GM21528 (cell line): ENCODE data around the gene CRYBB1.

Experiments used
- ATAC-seq: cut with Tn5 transposase; IDR thresholded peaks from one replicate; pipeline ENCODE4 v1.9.1; 2021; ENCODE audit warnings: mild to moderate bottlenecking, moderate library complexity; ENCODE audit not compliant: unreplicated experiment, low FRiP score

Gene CRYBB1

GRCh38 chr22:26581633-26582168 lies 36.1 kb downstream of the CRYBB1 start:
- ATAC-seq, result no peak

- ATAC-seq, result no peak
Measured at GRCh38 chr22:26581026-26581425, 36.8 kb downstream of the CRYBB1 start.

GRCh38 chr22:26580240-26580962 lies 37.4 kb downstream of the CRYBB1 start:
- ATAC-seq, result no peak

- ATAC-seq, result peak; percentile 79
Measured at GRCh38 chr22:26579331-26579886, 38.4 kb downstream of the CRYBB1 start.

GRCh38 chr22:26577081-26577480 lies 40.7 kb downstream of the CRYBB1 start:
- ATAC-seq, result no peak

GRCh38 chr22:26576026-26576680 lies 41.7 kb downstream of the CRYBB1 start:
- no peak for ATAC-seq

GRCh38 chr22:26574001-26574723 lies 43.7 kb downstream of the CRYBB1 start:
- no peak for ATAC-seq

DNA sequence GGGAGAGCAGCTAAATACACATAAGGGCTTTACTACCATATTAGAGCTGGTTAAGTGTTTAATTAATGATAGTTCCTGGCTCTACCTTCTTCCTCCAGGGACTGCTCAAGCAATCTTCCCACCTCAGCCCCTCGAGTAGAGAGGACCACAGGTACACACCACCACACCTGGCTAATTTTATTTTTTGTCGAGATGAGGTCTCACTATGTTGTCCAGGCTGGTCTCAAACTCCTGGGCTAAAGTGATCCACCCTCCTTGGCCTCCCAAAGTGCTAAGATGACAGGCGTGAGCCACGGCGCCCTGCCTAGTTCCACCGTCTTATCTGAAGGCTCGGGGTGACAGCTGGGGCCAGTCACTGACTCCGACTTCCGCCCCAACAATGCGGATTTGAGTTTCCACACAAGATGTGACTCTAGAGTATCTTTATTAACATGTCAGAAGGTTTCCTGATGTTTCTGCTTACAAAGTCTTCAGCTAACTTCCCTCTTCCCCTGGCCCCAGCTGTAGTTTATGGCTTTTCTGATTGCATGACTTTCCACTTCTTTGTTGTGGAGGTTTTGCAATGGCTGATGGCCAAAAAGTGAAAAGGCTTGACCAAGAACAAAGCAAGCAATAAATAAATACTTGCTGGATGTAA lies 44.7 kb downstream of the CRYBB1 start:
- no peak for ATAC-seq

DNA sequence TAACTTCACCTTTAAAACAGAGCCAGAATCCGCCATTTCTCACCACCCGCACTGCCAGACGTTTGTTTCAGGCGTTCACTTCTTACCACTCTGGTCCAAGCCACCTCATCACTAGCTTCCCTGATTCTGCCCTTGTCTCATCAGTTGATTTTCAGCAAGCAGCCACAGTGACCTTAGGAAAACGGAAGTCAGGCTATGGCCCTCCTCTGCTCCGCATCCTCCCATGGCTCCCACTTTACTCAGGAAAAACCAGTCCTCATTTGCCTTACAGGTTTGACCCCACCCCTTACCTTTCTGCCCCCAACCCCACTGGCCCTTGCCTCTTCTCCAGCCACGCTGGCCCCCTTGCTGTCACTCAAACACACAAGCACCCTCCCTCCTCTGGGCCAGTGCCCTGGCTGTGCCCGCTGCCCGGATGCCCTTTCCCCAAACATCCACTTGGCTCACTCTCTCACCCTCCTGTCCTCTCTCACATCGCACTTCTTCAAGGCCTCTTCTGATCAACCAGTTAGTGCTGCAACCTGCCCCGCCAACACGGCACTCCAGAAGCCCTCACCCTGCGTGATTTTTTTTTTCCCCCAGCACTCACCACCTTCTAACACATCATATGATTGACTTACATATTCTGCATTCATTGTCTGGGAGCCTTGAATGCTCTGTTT lies 46.8 kb downstream of the CRYBB1 start:
- ATAC-seq, result no peak

DNA sequence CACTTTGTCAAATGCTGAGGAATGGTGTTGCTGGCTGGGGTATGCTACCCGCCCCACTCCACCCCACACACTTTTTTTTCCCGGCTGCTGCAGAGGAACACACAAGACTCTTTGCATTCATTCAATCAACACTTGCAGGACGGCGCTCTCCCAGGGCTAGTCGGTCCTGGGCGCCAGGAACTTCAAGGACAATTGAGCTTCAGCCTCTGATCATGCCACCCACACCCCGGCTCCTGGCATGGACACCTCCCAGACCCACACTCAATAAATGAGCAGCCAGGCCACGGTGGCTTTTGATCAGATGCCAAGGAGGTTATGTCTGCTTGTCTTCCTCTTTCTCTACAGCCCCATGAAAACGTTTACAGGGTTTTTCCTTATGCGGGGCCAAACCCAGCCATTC lies 47.7 kb downstream of the CRYBB1 start:
- ATAC-seq, result no peak

GRCh38 chr22:26568207-26568706 lies 49.6 kb downstream of the CRYBB1 start:
- ATAC-seq, result no peak

DNA sequence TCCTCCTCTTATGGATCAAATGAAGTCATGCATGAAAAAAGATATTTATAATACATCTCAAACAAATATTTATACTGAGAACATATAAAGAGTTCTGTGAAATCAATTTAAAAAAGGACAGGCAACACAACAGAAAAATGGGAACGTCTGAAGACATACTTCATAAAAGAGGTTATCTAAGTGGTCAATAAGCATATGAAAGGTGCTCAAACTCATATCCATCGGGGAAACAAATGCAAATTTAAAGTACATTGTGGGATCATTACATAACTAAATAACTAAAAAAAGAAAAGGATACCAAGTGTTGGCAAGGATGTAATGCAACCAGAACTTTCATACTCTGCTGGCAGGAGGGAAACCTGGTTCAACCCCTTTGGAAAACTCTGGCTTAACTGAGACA lies 50.2 kb downstream of the CRYBB1 start:
- ATAC-seq, result no peak

- no peak for ATAC-seq
Measured at GRCh38 chr22:26566994-26567393, 50.8 kb downstream of the CRYBB1 start.

DNA sequence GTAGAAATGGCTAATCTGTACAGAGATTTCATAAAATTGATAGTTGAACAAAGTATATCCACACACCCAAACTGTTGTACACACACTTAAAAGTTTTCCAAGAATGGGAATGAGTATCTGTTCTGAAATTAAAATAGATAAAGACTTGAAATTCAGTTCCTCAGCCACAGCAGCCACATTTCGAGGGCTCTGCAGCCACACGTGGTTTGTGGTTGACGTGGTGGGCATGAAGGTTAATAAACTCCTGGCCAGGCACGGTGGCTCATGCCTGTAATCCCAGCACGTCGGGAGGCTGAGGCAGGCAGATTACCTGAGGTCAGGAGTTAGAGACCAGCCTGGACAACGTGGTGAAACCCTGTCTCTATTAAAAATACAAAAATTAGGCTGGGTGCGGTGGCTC lies 51.9 kb downstream of the CRYBB1 start:
- no peak for ATAC-seq

DNA sequence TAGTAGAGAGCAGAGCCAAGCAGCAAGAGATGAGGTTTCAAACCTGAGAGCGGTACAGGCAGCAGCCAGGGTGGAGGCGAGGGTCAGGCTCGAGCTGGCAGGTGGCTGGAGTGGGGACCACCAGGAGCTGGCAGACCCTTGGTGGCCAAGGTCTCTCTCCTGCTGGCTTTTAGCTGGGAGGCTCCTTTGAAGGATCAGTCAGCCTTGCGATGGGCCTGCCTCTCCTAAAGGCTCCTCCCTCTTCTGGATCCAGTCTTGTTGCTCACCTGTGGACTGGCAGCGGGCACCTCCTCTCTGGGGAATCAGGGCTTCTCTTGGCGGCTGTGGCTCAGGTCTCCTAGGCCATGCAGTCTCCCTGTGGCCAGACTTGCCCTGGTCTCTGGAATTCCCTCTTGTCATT lies 52.6 kb downstream of the CRYBB1 start:
- no peak for ATAC-seq

DNA sequence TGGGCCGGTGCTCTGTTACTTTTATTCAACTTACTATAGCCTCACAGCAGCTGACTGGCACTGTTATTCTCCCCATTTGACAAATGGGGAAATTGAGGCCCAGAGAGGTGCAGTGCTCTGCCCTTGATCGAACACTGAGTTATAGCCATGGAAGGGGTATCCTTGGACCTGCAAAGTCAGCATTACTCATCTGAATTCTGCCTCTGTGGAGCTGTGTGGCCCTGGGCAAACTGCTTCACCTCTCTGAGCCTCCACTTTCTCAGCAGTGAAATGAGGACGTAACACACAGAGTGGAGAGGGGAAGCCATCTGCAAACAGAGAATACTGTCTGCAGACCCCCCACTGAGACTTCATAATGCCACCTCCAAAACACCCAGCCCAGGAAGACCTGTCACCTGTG lies 53.2 kb downstream of the CRYBB1 start:
- no peak for ATAC-seq

DNA sequence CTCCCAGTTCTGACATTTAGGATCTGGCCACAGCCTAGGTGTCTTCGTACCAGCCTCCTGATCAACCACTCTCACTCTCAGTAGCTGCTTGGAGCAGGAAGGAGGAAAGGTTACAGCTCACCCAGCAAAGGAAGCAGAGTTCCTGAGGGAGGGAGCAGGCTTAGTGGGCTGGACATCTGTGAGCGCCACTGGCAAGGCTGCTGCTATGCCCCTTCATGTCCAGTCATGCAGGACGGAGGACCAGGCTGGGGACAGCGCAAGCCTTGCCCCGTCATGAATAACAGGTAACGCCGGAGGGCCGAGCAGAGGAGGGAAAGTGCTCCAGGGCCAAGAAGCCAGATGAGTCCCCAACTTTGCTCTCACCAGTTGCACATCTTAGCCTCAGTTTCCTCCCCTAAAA lies 53.6 kb downstream of the CRYBB1 start:
- no peak for ATAC-seq

GRCh38 chr22:26563022-26563421 lies 54.8 kb downstream of the CRYBB1 start:
- ATAC-seq, result no peak

DNA sequence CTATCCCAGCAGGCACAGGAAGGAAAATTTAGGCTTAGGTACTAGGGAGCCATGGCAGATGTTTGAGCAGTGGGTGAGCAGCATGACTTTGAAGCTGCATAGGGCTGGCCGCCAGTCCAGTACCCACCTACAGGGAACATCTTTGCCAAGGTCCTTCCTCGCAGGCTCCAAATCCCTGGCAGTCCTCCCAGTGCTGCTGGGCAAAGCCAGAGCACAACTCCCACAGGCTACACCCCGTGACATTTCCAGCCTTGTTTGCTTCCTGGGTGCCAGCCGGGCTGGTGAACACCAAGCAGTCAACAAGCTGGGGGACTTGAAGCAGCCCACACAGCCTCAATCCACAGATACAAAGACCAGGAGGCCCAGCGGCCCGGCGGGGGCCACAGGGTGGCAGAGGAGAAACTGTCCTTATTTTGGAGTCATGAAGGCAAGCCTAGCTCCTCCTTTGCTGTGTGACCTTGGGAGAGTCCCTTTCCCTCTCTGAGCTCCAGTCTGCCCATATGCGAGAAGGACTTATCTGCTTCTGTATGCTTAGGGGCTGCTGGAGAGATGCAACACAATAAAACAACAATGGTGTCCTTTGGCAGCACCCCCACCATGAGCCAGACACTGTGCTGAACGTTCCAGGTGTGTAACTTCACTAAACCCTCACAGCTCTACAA lies 55.9 kb downstream of the CRYBB1 start:
- ATAC-seq, result no peak
